ENCODE data around the gene RSU1.

RSU1 gene

GRCh38 chr10:16653224-16653623 lies 164.0 kb downstream of the RSU1 start:
- no peak for DNase-seq

GRCh38 chr10:16652154-16652553 lies 165.1 kb downstream of the RSU1 start:
- no peak for DNase-seq

GRCh38 chr10:16649757-16650156 lies 167.5 kb downstream of the RSU1 start:
- DNase-seq: no peak

GRCh38 chr10:16648366-16648765 lies 168.9 kb downstream of the RSU1 start:
- DNase-seq: no peak

- DNase-seq: no peak
Observed at GRCh38 chr10:16646181-16647059, 170.8 kb downstream of the RSU1 start.

- DNase-seq: no peak
Observed at GRCh38 chr10:16644146-16644545, 173.1 kb downstream of the RSU1 start.

- no peak for DNase-seq
Observed at GRCh38 chr10:16643502-16643901, 173.7 kb downstream of the RSU1 start.

- DNase-seq: no peak
Observed at GRCh38 chr10:16640153-16640552, 177.1 kb downstream of the RSU1 start.

GRCh38 chr10:16639471-16639870 lies 177.8 kb downstream of the RSU1 start:
- DNase-seq: no peak

GRCh38 chr10:16632996-16633395 lies 184.2 kb downstream of the RSU1 start:
- DNase-seq: no peak

GRCh38 chr10:16626697-16627096 lies 190.5 kb downstream of the RSU1 start:
- DNase-seq: peak; percentile 37

GRCh38 chr10:16612981-16613355 lies 204.3 kb downstream of the RSU1 start:
- DNase-seq: no peak

- no peak for DNase-seq
Observed at GRCh38 chr10:16612115-16612980, 204.9 kb downstream of the RSU1 start.

- peak; percentile 71 for DNase-seq
Observed at GRCh38 chr10:16611037-16611436, 206.2 kb downstream of the RSU1 start.

- no peak for DNase-seq
Observed at GRCh38 chr10:16609211-16609610, 208.0 kb downstream of the RSU1 start.

- DNase-seq: no peak
Observed at GRCh38 chr10:16606923-16607322, 210.3 kb downstream of the RSU1 start.

- no peak for DNase-seq
Observed at GRCh38 chr10:16606421-16606820, 210.8 kb downstream of the RSU1 start.

GRCh38 chr10:16603308-16603707 lies 213.9 kb downstream of the RSU1 start:
- peak; percentile 55 for DNase-seq

GRCh38 chr10:16602104-16602775 lies 215.0 kb downstream of the RSU1 start:
- DNase-seq: no peak

GRCh38 chr10:16599662-16600061 lies 217.6 kb downstream of the RSU1 start:
- DNase-seq: no peak

GRCh38 chr10:16597656-16598055 lies 219.6 kb downstream of the RSU1 start:
- peak; percentile 55 for DNase-seq

GRCh38 chr10:16592378-16592777 lies 224.8 kb downstream of the RSU1 start:
- no peak for DNase-seq

Measured in NCI-H82 (cell line).